ENCODE measurements around the gene ALDH18A1.

The ALDH18A1 gene

DNA sequence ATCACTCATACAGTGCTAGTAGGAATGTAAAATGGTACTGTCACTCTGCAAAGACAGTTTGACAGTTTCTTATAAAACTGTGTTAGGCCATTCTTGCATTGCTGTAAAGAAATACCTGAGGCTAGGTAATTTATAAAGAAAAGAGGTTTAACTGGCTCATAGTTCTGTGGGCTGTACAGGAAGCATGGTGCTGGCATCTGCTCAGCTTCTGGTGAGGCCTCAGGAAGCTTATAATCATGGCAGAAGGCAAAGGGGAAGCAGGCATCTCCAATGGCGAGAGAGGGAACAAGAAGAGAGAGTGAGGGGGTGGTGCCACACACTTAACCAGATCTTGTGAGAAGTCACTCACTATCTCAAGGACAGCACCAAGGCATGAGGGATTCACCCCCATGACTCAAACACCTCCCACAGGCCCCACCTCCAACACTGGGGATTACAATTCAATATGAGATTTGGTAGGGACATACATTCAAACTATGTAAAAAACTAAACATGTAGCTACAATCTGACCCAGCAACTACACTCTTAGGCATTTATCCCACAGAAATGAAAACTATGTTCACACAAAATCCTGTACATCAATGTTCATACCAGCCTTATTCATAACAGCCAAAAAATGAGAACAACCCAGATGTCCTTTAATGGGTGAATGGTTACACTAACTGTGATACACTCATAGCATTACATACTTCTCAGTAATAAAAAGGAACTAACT lies 5.0 kb downstream of the ALDH18A1 start:
- DNase-seq (ENCODE audit: extremely low read depth, low read depth): no peak
- TF ChIP-seq, protein P1, sequence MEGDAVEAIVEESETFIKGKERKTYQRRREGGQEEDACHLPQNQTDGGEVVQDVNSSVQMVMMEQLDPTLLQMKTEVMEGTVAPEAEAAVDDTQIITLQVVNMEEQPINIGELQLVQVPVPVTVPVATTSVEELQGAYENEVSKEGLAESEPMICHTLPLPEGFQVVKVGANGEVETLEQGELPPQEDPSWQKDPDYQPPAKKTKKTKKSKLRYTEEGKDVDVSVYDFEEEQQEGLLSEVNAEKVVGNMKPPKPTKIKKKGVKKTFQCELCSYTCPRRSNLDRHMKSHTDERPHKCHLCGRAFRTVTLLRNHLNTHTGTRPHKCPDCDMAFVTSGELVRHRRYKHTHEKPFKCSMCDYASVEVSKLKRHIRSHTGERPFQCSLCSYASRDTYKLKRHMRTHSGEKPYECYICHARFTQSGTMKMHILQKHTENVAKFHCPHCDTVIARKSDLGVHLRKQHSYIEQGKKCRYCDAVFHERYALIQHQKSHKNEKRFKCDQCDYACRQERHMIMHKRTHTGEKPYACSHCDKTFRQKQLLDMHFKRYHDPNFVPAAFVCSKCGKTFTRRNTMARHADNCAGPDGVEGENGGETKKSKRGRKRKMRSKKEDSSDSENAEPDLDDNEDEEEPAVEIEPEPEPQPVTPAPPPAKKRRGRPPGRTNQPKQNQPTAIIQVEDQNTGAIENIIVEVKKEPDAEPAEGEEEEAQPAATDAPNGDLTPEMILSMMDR (IDR thresholded peaks at IDR 0.05; ENCODE audit: low read depth, low read length, missing control alignments): no peak
- H3K4me3 ChIP-seq (replicated peaks; ENCODE audit: low read depth, low read length): no peak overlapping the region

DNA sequence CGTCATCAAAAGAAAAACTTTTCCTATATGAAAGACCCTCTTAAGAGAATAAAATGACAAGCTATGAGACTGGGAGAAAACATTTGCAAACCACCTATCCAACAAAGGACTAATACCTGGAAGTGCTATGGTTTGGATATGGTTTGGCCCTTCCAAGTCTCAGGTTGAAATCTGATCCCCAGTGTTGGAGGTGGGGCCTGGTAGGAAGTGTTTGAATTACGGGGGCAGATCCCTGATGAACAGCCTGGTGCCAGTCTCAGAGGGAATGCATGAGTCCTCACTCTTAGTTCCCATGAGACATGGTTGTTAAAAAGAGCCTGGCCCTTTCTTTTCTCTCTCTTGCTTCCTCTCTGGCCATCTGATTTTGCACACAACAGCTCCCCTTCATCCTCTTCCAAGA lies 6.3 kb downstream of the ALDH18A1 start:
- TF ChIP-seq, protein P1 (IDR thresholded peaks at IDR 0.05; ENCODE audit: low read depth, low read length, missing control alignments): no peak
- no peak for DNase-seq (ENCODE audit: extremely low read depth, low read depth)
- no peak overlapping the region for H3K4me3 ChIP-seq (replicated peaks; ENCODE audit: low read depth, low read length)

DNA sequence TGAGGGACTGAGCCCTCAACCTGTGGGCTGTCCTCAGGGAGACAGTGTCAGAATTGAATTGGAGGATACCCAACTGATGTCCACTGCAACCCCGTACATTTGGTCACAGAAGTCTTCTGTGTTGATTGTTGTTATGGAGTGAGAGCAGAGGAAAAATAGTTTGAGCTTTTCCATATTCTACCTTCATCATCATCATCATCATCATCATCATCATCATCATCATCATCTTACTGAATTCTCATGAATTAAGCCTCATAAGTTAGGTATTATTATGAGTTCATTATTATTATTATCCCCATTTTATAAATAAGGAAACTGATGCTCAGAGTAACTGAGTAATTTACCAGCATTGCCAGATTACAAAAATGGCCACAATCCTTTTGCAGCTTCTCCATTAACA lies 8.4 kb downstream of the ALDH18A1 start:
- TF ChIP-seq, protein P1 (IDR thresholded peaks at IDR 0.05; ENCODE audit: low read depth, low read length, missing control alignments): no peak
- DNase-seq (ENCODE audit: extremely low read depth, low read depth): no peak
- no peak overlapping the region for H3K4me3 ChIP-seq (replicated peaks; ENCODE audit: low read depth, low read length)

DNA sequence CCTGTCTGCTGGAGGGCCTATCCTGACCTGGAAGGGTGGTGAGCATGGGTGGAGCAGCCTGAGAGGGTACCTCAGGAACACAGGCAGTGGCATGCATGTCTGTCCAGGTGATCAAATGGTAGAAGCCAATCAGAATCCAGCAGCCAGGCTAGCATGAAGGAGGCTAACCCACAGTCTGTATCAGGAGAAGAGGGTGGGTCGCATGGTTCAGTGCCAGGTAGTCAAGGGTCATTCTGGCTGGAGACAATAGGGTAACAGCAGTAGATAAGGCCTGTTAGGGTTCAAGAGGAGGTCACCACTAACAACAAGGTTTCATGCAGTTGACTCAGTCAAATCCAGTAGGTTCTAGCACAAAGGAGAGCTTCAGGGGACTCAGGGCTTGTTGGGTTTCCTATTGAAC lies 10.4 kb downstream of the ALDH18A1 start:
- no peak overlapping the region for H3K4me3 ChIP-seq (replicated peaks; ENCODE audit: low read depth, low read length)
- TF ChIP-seq, protein P1 (IDR thresholded peaks at IDR 0.05; ENCODE audit: low read depth, low read length, missing control alignments): no peak
- no peak for DNase-seq (ENCODE audit: extremely low read depth, low read depth)

DNA sequence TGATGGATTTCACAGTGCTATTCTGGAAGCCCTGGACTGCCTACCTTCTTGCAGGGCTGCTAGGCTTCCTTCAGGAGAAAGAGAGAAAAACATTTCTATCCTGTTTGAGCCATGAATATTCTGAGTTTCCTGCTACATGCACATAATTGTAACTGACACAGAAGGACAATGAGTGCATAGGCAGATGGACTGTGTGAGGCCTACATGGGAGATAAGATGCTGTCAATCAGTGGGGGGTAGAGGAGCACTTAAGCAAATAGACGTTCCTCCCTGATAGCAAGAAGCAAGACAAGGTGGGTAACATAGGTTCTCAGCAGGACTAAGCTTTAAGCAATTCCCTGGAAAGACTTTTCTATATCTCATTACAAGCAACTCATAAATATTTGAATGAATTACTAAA lies 11.6 kb downstream of the ALDH18A1 start:
- TF ChIP-seq, protein P1 (IDR thresholded peaks at IDR 0.05; ENCODE audit: low read depth, low read length, missing control alignments): no peak
- no peak overlapping the region for H3K4me3 ChIP-seq (replicated peaks; ENCODE audit: low read depth, low read length)
- DNase-seq (ENCODE audit: extremely low read depth, low read depth): no peak

DNA sequence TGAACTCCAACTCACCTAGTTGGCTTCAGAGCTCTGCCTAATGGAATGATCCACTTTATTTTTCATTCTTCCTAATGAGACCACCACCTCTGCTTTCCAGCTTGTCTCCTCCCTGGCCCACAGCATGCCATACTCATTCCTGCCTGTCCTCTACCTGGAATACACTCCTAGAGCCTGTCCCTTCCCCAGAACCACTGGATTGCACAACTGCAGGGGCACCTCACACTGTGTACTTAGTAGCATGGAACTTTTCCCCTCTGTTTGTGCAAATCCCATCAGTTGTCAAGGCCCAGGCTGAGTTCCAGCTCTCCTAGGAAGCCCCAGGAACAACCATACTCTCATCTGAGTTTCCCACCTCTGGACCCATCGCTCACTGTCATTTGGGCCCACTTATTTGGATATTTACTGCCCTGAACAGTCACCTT lies 15.6 kb downstream of the ALDH18A1 start:
- TF ChIP-seq, protein P1 (IDR thresholded peaks at IDR 0.05; ENCODE audit: low read depth, low read length, missing control alignments): no peak
- H3K4me3 ChIP-seq (replicated peaks; ENCODE audit: low read depth, low read length): no peak overlapping the region
- DNase-seq (ENCODE audit: extremely low read depth, low read depth): no peak

DNA sequence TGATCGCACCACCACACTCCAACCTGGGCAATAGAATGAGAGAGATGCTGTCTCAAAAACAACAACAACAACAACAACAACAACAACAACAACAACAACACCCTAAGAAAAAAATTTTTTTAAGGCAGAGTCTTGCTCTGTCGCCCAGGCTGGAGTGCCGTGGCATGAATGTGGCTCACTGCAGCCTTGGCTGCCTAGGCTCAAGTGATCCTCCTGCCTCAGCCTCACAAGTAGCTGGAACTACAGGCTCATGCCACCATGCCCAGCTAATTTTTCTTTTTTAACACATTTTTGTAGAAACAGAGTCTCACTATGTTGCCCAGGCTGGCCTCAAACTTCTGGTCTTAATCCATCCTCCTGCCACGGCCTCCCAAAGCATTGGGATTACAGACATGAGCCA lies 18.6 kb downstream of the ALDH18A1 start:
- TF ChIP-seq, protein P1 (IDR thresholded peaks at IDR 0.05; ENCODE audit: low read depth, low read length, missing control alignments): no peak
- no peak overlapping the region for H3K4me3 ChIP-seq (replicated peaks; ENCODE audit: low read depth, low read length)
- DNase-seq (ENCODE audit: extremely low read depth, low read depth): no peak
